NOMO-1 treated with DMSO at 0.1 percent for 48 hours (cell line): ENCODE results near the gene FBL.
"Not testable (repeated sequence)": the region's sequence is repeated elsewhere in the genome, so short reads cannot be mapped to it uniquely, and the experiment has no call there.

ENCODE experiments used
- DNase-seq: peaks from one replicate; lab custom pipeline; 2025; ENCODE audit not compliant: unreplicated experiment; lab: John Stamatoyannopoulos, UW

FBL gene

DNA sequence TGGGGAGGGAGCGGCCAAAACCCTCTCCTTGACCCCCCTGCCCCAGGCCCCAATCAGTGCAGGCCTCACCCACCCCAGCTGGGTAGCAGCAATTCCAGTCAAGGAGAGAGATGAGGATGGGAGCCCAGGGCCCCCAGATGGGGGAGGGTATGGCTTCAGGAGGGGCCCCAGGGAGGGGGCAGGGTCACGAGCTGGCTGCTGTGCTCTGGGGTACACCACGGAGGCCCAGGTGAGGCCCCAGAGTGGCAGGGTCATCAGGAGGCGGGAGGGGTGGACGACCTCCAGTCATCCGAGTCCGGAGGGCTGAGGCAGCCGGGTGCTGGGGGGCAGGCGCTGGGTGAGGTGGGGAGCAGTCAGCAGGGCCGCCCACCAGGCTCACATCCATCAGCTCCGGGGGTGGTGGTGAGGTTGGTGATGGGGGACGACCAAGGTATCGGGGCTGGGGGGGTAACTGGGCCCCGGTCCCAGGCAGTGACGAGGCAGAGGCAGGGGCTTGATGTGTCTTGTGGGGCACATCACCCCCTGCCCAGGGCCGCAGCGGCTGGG, 20.6 kb downstream of the FBL start:
- no peak for DNase-seq

DNA sequence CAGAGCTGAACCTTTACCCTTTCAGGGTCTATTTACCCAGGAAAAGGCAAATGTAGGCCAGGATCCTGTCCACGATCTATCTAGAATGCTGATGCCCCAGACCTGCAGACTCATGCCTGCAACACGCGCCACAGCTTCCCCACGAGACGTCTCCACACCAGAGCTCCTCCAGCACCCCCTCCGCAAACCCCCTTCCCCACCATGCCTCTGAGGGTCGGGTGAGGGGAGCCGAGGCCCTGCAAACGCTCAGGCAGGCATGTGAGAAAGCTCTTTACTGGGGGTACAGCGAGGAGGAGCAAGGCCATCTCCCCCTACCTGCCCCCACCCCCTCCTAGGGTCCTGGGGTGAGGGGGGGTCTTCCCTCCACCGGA, 21.1 kb downstream of the FBL start:
- no peak for DNase-seq

DNA sequence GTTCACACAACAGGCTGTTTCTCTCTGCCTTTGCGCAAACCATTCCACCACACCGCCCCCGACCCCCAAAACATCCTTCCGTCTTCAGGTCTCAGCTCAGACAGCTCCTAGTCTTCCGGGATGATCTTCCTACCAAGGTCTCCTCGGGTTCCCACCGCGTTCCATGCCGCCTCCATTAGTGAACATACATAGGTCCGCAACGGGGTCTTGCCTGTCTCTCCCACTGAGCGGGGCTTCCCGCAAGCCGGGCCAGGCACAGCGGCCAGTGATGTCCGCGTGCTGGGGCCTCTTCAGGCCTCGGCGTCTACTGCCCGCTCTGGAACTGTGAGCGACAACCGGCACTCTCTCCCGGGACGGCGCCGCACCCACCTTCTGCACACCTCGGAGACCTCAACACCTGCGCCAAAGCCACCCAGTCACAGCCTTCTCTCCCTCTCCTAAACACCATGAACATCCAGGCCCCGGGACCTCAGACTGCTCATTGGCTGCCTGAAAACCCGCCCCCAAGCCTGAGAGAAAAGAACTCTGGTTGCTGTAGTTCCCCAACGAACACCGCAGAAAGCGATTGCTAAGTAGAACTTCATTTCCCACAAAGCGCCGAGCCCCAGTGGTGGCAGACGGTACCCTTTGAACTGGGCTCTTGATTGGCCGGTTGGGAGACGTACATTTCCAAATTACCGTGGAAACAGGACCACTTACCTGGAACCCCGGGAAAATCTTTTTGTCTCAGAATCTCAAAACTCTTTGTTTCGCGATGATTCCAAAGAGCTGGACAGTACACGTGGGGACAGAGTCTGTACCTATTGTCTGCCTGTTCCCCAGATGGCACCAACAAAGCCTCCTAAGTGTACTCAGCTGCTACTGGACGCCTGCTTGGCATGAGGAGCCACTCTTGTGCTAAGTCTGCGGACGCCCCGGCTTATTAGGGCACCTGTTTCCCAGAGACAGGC, 21.8 kb downstream of the FBL start:
- peak; percentile 90 for DNase-seq

DNA sequence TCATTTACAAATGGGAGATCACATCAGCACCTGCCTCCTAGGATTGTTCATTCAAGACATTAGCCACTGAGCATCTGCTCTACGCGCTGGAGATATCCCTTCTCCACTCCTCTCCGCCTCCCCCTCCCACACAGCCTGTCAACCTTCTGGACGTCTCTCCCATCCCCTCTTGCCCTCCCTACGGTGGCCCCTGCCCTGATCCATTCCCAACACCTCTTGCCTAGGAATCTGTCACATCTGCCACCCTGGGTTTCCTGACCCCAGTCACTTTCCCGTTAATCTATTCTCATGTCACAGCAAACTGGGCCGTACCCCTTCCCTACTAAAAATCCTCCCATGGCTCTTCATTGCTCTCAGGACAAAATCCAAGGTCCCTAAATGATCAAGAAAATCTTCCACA, 22.5 kb downstream of the FBL start:
- no peak for DNase-seq

DNA sequence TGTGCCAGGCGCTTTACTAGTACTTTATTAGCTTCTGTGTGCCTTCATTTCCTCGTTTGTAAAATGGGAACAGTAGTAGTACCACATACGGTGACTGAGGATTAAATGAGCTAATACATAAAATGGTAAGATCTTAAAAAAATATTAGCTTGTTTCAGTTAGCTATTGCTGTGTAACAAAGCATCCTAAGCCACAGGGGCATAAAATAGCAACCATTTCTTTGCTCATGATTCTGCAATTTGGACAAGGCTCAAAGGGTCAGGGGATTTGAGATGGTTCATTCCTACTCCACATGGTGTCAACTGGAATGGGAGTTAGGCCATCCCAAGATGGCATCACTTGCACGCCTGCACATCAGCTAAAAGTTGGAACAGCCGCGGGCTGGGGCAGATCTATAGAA, 25.5 kb downstream of the FBL start:
- DNase-seq: no peak

DNA sequence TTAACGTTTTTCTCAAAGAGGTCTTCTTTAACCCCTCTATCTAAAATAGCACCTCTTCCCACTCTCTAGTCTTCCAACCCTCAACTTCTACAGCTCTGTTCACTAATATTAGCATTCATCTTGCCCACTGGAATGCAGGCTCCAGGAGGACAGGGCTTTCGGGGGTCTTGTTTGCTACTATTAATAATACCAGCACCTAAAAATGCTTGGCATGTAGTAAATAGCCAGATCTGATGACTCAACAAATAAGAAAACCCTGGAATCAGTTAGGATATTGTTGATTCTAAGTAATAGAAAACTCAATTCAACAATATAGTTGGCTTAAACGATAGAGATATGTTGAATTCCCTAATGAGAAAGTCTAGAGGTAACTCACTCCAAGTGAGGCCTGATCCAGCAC, 26.4 kb downstream of the FBL start:
- DNase-seq: no peak

DNA sequence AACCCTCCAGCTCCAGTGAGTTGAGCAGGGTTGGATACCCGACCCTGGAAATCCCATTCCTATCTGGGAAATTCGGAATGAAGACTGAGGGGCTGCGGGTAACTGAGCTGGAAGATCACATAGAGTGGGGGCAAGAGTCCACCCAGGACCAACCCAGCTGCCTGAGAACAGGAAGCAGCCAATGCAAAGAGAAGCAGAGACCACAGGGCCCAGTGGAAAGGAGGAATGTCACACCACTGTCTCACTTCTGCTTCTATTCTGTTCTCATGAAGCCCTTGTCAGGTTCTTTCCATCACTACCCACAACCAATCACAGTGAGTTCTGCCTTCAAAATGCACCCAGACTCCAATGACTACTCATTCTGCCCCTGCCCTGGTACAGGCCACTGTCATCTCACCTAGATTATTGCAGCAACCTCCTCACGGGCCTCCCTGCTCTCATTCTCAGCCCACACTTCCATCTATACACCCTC, 27.5 kb downstream of the FBL start:
- DNase-seq: no peak

DNA sequence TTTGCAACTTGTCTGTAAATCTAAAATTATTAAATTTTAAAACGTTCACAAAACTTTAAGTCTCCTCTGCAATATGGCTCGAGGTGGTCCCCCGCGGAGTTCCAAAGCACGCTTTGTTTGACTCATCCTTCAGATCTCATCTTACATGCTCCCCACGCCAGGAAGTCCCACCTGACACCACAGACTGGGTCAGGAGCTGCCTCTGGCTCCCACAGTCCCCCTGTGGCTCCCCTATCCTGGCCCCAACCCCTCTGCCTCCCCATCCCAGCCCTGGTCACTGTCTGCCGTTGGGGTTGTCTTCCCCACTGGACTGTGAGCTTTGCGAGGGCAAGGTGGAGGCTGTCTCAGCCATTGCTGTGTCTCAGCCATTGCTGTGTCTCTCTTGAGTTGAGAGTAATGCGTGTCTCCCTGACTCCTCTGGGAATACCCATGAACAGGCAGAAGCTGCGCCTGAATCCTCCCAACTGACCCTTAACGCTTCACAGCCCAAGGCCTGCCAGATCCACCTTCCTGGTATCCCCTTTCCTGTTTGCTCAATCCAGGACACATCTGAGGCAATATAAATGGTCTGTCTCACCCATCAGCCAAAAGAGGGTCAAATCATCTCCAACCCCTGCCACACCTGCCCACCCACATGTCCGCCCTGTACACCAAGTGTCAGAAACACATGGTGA, 28.2 kb downstream of the FBL start:
- DNase-seq: no peak

DNA sequence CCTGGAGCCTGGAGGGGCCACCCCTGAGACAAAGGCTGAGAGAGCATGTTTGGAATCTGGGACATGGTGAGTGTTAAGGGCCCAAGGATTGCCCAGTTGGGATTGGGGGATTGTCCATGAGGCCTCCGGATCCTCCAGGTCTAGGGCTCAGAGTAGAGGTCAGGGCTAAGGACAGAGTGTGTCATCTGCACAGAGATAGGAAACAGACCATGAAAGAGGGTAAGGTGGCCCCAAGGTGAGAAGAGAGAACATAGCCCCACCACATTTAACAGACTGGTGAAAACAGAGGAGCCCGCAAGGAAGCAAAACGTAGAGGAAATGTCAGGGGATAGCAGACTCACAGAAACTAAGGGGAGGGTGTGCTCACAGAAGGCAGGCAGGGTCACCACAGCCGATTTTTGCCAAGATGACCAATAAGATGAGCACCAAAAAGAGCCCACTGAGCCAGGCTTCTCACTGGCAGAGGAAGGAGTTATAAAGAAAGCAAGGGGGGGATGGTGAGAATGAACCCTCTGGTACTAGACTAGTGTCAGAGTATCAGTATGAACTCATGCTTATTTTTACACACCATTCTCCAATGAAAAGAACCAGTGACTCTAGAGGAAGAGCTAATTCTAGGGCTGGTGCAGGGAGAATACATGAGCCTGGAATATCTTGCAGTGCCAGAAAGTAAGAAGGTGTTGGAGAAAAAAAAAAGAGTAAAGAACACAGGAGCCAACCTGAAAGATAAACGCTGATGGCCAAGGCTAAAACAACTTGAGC, 29.7 kb downstream of the FBL start:
- no peak for DNase-seq

DNA sequence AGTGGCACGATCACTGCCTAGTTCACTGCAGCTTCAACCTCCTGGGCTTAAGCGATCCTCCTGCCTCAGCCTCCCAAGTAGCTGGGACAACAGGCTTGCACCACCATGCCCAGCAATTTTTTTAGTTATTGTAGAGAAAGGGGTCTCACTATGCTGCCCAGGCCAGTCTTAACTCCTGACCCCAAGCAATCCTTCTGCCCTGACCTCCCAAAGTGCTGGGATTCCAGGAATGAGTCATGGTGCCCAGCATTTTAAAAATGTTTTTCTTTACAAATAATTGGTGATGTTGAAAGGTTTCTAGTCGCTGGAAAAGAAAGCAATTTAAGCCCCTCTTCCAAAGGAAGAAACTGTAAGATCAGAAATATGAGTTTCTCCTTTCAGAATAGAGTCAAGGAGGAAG, 31.6 kb downstream of the FBL start:
- DNase-seq: no peak

DNA sequence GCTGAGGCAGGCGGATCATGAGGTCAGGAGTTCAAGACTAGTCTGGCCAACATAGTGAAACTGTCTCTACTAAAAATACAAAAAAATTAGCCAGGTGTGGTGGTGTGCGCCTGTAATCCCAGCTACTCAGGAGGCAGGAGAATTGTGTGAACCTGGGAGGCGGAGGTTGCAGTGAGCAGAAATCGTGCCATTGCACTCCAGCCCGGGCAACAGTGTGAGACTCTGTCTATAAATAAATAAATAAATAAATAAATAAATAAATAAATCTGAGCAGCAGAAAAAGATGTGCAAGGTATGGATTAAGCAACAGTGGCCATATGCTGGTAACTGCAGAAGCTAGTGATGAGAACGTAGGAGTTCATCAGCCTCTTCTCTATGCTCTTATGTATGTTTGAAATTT, 32.1 kb downstream of the FBL start:
- DNase-seq: not testable (repeated sequence)

DNA sequence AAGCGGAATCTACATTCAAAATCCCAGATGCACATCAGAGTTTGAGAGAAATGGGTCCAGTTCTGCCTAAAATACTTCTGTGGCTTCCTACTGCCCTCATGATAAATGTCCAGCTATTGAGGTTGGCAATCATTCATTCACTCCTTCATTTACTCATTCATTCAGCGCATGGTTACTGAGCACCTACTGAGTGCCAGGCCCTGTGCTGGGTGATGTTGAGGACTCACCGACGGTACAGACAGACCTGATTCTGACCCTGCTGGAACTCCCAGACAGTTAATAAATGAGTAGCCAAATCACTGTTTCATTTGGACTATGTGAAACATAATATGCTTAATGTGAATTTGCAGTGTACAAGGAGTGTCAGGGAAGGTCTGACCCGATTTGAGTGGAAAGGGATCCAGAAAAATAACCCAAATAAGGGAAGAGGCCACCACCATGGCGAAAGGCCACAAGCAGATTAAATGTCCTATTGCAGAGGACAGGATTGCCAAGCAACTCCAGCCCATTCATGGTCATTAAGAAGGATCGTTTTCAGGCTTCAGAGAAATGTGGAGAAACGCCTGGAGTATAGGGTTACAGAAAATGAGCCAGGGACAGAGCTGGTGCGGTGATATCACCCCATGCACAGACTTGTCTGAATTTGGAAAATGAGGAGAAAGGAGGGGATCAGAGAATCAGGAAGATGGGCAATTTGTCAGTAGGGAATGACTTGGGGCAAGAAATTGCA, 32.8 kb downstream of the FBL start:
- DNase-seq: no peak

DNA sequence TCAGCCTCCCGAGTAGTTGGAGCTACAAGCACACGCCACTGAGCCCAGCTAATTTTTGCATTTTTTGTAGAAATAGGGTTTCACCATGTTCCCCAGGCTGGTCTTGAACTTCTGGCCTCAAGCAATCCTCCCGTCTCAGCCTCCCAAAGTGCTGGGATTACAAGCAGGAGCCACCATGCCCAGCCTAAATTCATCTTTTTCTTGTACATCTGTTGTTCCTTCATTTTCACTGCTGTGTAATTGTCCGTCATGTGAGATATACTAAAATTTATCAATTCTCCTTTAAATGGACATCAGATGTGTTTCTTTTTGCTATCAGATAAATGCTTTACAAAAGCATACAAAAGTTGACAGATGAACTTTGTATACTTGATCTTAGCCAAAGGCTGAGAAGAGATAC, 35.1 kb downstream of the FBL start:
- no peak for DNase-seq

DNA sequence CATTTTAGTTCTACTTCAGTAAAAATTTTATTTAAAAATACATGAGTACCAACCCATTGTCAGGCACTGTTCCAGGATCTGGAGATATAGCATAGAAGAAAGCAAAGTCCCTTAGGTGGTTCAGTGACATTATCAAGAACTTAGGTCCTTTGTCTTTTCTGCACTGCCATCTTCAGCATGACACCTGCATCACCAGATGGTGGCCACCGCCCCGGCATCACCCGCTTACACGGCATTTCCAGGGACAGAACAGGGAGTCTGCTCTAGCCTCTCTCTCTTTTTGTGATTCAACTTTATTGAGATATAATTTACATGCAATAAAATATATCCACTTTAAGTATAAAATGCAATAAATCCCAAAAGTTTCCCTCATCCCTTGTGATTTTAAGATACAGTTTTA, 35.8 kb downstream of the FBL start:
- no peak for DNase-seq

DNA sequence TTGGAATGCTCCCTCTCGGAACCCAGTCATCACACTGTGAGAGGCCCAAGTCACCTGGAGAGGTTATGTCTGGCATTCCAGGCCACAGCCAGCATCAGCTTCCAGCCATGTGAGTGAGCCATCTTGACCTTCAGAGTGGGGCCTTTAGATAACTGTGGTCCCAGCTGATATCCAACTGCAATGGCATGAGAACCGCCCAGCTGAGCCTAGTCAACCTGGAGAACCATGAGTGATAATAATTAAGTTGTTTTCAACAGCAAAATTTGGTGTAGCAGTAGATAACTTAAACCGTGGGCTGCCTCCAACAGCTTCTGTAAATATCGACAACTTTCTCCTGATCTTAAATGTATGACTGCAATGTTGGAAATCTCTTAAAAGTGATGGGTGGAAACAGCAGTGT, 36.8 kb downstream of the FBL start:
- no peak for DNase-seq

DNA sequence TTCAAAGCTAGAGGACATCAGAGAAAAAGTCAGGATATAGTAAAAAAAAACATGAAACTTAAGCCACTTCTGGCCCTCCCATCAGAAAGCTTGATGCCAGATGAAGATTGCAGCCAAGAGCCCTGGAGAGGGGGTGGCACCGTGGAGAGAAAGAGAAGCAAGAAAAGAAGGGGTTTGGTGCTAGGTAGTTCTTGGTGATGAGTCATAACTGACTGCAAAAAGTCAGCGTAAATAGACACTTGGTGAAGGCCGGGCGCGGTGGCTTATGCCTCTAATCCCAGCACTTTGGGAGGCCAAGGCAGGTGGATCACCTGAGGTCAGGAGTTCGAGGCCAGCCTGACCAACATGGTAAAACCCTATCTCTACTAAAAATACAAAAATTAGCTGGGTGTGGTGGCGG, 37.5 kb downstream of the FBL start:
- not testable (repeated sequence) for DNase-seq

DNA sequence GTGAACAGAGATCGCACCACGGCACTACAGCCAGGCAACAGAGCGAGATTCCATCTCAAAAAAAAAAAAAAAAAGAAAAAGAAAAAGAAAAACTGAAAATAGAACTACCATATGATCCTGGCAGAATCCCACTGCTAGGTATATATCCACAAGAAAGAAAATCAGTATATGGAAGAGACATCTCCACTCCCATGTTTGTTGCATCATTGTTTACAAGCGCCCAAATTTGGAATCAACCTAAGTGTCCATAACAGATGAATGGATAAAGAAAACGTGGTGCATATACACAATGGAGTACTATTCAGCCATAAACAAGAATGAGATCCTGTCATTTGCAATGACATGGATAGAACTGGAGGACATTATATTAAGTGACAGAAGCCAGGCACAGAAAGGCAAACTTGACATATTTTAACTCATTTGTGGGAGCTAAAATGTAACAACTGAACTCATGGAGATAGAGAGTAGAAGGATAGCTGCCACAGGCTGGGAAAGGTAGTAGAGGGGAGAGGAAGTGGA, 38.3 kb downstream of the FBL start:
- no peak for DNase-seq

DNA sequence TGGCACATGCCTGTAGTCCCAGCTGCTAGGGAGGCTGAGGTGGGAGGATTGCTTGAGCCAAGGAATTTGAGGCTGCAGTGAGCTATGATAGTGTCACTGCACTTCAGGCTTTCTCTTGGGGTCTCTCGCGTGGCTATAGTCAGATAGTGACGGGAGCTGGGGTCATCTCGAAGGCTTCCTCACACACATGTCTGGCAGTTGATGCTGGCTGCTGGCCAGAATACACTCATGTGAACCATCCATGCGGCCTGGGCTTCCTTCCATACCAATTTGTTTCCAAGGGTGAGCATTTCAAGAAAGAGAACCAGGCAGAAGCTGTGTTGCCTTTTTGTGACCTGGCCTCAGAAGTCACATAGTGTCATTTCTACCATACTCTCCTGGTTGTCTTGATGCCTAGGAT, 41.1 kb downstream of the FBL start:
- DNase-seq: no peak

DNA sequence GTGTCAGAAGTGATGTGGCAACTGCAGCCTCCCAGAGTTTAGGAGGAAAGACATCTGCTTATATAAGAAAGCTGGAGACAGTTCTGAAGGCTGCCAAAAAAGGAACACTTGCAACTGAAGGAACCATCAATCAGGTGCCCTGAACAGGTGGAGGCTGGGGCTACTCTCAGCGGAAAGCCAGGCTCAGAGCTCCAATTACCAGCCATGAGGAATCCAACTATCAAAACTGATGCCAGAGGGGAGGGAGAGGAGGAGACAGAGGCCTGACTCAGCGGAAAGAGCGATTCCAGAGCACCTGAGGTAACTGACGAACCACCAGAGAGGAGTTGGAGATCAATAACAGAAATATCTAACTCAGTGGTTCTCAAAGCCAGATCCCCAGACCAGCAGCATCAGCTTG, 43.2 kb downstream of the FBL start:
- no peak for DNase-seq

DNA sequence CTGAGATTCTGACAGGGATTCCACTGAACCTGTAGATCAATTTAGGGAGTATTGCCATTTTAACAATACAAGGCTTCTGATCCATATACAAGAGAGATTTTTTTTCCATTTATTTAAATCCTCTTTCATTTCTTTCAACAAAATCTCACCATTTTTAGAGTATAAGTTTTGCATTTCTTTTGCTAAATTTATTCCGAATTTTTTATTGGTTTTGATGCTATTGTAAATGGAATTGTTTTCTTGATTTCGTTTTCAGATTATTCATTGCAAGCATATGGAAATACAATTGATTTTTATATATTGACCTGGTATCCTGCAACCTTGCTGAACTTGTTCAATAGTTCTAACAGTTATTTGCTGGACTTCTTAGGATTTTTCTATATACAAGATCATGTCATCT, 49.1 kb downstream of the FBL start:
- no peak for DNase-seq
